Measurements from ENCODE around the gene PGM2.

GRCh38 chr4:37805091-37805490 is 21.4 kb upstream of the PGM2 start:
- TF ChIP-seq EZH2 (IDR thresholded peaks at IDR 0.05; ENCODE audit: insufficient read depth, poor library complexity, severe bottlenecking) = no peak
- no peak for TF ChIP-seq EZH2phosphoT487 (IDR thresholded peaks at IDR 0.05; ENCODE audit: insufficient read depth, low read depth)
